Mucosa of gallbladder (tissue), 1 donor: ENCODE results near the gene FMN1. TPM values are rescaled to one million over a fixed set of nuclear protein-coding genes. Genes with fewer than 3 reads are reported as not detected.
"Not testable (repeated sequence)": the region's sequence is repeated elsewhere in the genome, so short reads cannot be mapped to it uniquely, and the experiment has no call there.

Source experiments
- DNase-seq: peaks from one replicate; pipeline ENCODE4 v3.0.0-alpha.2; 2020; ENCODE audit warnings: low spot score
- total RNA-seq: library from RNA; stranded (reverse); gene quantifications from one replicate; pipeline ENCODE4 v1.2.1, GENCODE V29; 2021
- donor health status: DM: no; HTN: no; CAD: no.

The FMN1 gene
- total RNA-seq, 1 donor from 2014 or later, result 18.2 TPM

DNA sequence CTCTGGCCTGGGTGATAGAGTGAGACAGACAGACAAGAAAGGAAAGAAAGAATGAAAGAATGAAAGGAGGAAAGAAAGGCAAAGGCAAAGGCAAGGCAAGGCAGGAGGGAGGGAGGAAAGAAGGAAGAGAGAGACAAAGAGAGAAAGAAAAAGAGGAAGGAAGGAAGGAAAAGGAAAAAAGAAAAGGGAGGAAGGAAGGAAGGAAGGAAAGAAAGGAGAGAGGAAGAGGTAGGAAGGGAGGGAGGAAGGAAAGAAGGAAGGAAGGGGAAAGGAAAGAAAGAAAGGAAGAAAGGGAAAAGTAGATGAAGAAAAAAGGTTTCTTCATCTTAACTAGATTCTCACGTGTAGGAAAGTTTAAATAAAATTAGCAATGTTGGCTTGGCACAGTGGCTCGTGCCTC lies 334.5 kb downstream of the FMN1 start:
- DNase-seq, result no peak

- DNase-seq, result no peak
These were observed 335.3 kb downstream of the FMN1 start for GRCh38 chr15:32859251-32859650.

GRCh38 chr15:32857732-32858131 lies 336.8 kb downstream of the FMN1 start:
- DNase-seq, result no peak

DNA sequence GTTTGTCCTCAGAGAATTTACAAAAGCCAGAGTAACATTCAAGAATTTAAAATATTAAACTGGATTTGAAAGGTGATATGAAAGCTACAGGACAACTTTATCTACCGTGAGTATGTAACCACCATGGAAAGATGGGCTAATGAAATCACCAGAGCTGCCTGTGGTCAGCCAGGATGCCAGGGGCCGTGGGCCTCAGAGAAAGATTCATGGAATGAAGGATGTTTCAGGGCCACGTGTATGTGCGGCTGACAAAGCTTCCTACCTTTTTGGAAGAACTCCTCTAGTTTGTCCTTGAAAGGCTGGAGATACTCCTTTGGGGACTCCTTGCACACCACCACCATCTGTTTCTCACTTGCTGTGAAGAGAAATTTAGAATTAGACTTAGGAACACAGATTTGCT lies 337.8 kb downstream of the FMN1 start:
- no peak for DNase-seq

DNA sequence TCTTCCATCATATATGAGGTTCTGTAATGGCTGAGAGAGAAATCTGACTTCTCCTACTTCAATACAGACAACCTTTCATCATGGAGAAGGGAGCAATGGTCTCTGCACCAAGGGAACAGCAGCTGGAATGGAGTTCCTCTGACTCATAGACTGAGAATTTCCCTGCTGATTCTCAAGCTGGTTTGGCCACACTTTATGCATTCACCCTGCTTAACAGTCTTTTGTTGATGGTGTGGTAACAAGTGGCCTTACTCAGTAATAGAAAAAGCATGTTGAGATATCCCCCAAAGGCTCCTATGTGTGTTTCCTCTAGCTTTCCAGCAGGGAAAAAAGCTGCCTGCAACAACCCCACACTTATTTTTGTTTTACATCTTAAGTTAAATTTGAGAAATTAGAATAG lies 338.6 kb downstream of the FMN1 start:
- DNase-seq, result no peak

GRCh38 chr15:32853592-32853991 lies 340.9 kb downstream of the FMN1 start:
- DNase-seq, result no peak

GRCh38 chr15:32852771-32853170 lies 341.7 kb downstream of the FMN1 start:
- no peak for DNase-seq

- DNase-seq, result no peak
These were observed 342.5 kb downstream of the FMN1 start for GRCh38 chr15:32852017-32852416.

DNA sequence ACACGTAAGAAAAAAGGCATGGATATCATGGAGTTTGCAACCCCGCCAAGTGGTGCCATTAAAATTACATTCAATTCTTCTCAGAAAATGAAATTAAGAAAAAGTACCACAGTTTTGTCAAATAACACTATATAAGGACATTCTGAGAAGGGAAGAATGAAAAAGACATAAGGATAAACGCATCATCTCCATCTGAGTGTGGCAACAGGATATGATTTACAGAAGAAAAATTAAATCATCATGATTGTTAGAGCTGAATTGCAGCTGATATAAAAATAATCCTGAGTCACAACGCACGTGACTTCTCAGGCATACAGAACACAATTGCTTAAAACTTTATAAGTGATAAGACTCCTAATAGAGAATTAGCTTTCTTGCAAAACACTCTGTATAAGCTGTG lies 342.9 kb downstream of the FMN1 start:
- no peak for DNase-seq

- no peak for DNase-seq
These were observed 344.5 kb downstream of the FMN1 start for GRCh38 chr15:32849769-32850668.

DNA sequence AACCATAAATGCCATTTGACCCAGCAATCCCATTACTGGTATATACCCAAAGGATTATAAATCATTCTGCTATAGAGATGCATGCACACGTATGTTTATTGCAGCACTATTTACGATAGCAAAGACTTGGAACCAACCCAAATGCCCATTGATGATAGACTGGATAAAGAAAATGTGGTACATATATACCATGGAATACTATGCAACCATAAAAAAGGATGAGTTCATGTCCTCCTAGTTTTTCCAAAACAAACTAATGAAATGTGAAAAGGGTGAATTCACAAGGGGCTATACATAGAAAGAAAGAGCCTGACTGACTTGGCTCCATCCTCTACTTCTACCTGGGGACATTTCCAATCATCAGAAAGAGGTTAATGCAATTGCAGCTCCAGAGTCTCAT lies 347.8 kb downstream of the FMN1 start:
- DNase-seq, result not testable (repeated sequence)

DNA sequence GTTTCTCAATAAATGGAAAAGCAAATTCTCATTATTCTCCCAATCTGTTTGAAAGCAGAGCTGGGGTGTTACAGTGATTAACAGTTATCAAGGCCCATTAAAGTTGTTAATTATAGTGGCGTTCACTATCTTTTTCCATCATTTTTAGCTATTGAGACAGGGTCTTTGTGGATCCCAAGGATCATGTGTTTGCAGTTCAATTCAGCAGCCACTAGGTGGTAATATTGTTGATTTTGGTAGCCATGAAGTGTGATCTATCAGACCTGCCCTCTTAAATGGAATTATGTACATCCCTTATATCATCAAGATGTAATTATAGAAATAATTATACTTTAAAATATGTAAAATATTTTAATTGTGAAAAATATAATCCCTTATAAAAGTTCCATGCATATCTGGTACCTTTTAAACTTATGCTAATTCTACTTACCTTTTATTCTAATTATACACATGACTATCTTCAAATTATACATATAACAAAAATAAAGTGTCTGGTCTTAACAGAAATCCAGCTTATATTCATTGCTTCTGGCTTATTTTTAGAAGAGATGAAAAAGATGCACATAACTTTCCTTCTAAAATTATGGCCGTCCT lies 350.3 kb downstream of the FMN1 start:
- DNase-seq, result no peak

GRCh38 chr15:32843219-32843815 lies 351.2 kb downstream of the FMN1 start:
- no peak for DNase-seq

DNA sequence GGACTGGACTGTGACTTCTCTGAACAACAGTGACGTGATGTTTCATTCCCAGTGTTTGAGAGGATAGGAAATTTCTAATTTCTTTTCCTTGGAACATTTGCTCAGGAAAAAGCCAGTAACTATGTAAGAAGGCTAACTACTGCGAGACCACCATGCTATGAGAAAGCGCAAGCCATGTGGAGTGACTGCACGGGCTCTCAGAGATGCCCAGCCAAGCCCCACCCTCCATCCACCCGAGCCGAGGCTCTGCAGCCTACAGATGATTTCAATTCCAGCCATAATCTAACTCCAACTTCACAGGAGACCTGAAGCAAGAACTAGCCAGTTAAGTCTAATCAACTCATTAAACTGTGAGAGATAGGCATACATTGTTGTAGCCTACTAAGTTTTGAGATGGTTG lies 352.4 kb downstream of the FMN1 start:
- no peak for DNase-seq

DNA sequence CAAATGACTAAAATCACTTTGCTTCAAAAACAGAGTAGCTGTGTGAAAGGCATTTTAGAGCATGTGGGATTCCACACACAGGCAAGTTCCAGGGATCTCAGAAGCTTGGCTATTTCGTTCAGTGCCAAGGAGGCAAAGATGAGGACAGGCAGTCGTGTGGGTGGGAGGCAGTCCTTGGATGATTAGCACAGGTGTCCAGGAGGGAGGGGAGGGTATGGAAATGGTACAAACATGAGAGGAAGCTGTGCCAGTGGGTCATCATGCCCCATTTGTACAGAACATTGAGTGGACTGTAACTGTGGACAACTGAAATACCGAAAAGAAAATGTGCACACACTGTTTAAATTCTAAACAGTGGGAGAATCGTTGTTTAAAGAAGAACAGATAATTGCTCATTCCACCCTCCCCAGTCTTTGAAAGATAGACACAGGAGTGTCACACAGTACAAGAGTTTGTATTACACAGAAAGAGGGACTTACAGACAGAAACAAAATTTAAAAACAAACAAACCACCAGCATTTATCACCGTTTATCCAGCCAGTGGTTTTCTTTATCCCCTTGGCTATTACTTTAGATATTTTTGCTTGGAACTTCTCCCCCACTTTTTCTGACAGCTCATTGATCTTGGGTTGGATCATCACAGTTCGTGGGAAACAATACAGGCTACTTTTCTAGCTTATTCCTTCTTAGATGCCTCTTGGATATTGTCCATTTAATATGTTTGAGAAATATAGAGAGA lies 353.8 kb downstream of the FMN1 start:
- DNase-seq, result no peak

- DNase-seq, result no peak
These were observed 355.7 kb downstream of the FMN1 start for GRCh38 chr15:32838820-32839219.

GRCh38 chr15:32838338-32838737 lies 356.2 kb downstream of the FMN1 start:
- DNase-seq, result no peak

- no peak for DNase-seq
These were observed 356.6 kb downstream of the FMN1 start for GRCh38 chr15:32837935-32838334.

DNA sequence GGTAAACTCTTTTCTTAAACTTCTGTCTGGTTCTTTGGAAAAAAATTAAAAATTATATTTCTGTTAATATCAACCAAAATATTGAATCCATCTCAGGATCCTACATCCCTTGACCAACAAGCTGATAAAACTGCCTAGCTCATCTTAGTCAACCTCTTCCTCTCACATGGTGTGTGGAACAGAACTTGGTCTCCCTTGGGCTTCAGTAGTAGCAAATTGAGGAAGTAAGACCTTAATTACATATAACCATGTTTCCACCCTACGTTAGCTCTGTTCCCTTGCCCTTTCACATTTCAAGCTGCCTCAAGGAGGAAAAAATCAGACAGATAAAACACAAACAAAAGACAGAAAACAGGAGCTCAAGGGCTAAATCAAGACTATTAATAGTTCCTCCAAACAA lies 360.4 kb downstream of the FMN1 start:
- no peak for DNase-seq

GRCh38 chr15:32833379-32833821 lies 361.1 kb downstream of the FMN1 start:
- DNase-seq, result no peak

DNA sequence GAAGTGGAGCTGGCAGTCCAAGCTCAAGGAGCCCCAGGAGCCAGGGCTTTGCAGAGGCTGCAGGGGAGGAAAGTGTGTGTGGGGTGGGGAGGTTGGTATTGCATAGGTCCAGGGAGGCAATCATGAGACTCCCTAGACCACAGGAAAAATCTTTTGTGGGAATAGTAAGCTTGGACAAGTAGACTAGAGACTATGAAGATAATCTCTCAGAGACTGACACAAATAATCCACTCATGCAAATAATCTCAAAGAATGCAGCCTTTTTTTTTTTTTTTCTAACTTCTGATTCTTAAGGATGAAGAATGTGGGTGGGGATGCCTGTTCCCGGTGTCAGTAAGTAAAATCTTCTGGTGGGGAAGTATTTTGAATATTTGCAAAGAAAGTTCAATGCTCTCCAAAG lies 363.0 kb downstream of the FMN1 start:
- no peak for DNase-seq

DNA sequence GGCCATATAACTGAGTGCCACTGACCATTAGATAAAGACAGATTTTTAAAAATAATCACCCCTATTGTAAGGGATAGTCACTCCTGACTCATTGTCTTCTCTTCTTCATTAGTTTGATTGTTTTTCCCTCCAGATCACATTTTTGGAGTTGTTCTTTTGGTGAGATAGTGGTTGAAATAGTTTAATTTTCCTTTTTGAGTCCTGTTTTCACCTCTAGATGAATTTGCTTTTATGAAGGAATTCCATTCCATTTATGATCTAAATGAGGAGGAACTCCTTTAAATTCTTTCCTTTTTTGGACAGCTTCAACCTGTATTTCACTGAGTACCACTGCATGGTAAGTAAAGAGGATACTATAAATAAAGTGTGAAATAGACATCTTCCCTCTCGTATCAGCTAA lies 364.3 kb downstream of the FMN1 start:
- DNase-seq, result no peak
